Brain microvascular endothelial cell (primary cell): ENCODE results near the gene CBX5.

ENCODE experiments used
- DNase-seq: peaks from one replicate; pipeline ENCODE4 v3.0.0-alpha.2; 2020
- H3K27ac ChIP-seq: fragments of 250-450 bp; sonication (Bioruptor Pico); 2 replicates; pipeline ENCODE4 v1.5.1; 2020; ENCODE audit warnings: mild to moderate bottlenecking, moderate library complexity
- H3K27me3 ChIP-seq: fragments of 250-450 bp; sonication (Bioruptor Pico); replicated peaks from 2 replicates; pipeline ENCODE4 v1.5.1; 2020; ENCODE audit warnings: mild to moderate bottlenecking
- H3K36me3 ChIP-seq: fragments of 250-450 bp; sonication (Bioruptor Pico); replicated peaks from 2 replicates; pipeline ENCODE4 v1.5.1; 2020; ENCODE audit warnings: mild to moderate bottlenecking
- H3K4me3 ChIP-seq: 2 replicates; pipeline ENCODE4 v1.5.1; 2011; ENCODE audit warnings: low read depth, mild to moderate bottlenecking, control low read depth, low read length, moderate library complexity
- CTCF ChIP-seq: IDR thresholded peaks from 2 replicates; pipeline ENCODE4 v1.5.1; 2011; ENCODE audit warnings: low read depth, mild to moderate bottlenecking, moderate library complexity, low read length, control low read depth, inconsistent platforms; ENCODE audit errors: missing control alignments
- in situ Hi-C: cut with HindIII; loops from 2 replicates; pipeline ENCODE4 v1.10.0; 2017; ENCODE audit warnings: low sequenced_read_pairs, low pct_ligation_motif_present

Gene CBX5

GRCh38 chr12:54272214-54272613 is 7.7 kb downstream of the CBX5 start:
- H3K27ac ChIP-seq = no peak overlapping the region
- no peaks in the 10 kb centered on the region for H3K36me3 ChIP-seq
- DNase-seq = no peak
- TF ChIP-seq CTCF = no peak
- no peaks in the 10 kb centered on the region for H3K27me3 ChIP-seq
- in situ Hi-C loops = no loop called here
- H3K4me3 ChIP-seq = no peak overlapping the region

- no peak for TF ChIP-seq CTCF
- in situ Hi-C loops = no loop called here
- no peak overlapping the region for H3K4me3 ChIP-seq
- H3K27ac ChIP-seq = no peak overlapping the region
- H3K36me3 ChIP-seq = no peaks in the 10 kb centered on the region
- H3K27me3 ChIP-seq = no peaks in the 10 kb centered on the region
- DNase-seq = no peak
Observed at GRCh38 chr12:54270345-54270744, 9.6 kb downstream of the CBX5 start.

- no peak for DNase-seq
- in situ Hi-C loops = no loop called here
- no peak overlapping the region for H3K4me3 ChIP-seq
Observed at GRCh38 chr12:54266852-54267251, 13.1 kb downstream of the CBX5 start.

GRCh38 chr12:54265364-54265812 is 14.5 kb downstream of the CBX5 start:
- in situ Hi-C loops = no loop called here

More at GRCh38 chr12:54266852-54267251, 13.1 kb downstream of the CBX5 start:
- Histone ChIP-seq H3K27ac (no peak overlapping the region), H3K27me3 (no peaks in the 10 kb centered on the region), H3K36me3 (no peaks in the 10 kb centered on the region)
- no peak for TF ChIP-seq CTCF

GRCh38 chr12:54262403-54262925 is 17.5 kb downstream of the CBX5 start:
- no peak for TF ChIP-seq CTCF
- peak; percentile 75 for DNase-seq
- in situ Hi-C loops = no loop called here
- H3K4me3 ChIP-seq = no peak overlapping the region
- no peaks in the 10 kb centered on the region for H3K36me3 ChIP-seq
- no peaks in the 10 kb centered on the region for H3K27me3 ChIP-seq
- peak overlapping the region; percentile 28 for H3K27ac ChIP-seq

More at GRCh38 chr12:54265364-54265812, 14.5 kb downstream of the CBX5 start:
- H3K27ac ChIP-seq = no peak overlapping the region
- H3K4me3 ChIP-seq = no peak overlapping the region
- no peak for DNase-seq
- H3K27me3 ChIP-seq = no peaks in the 10 kb centered on the region
- H3K36me3 ChIP-seq = no peaks in the 10 kb centered on the region
- TF ChIP-seq CTCF = no peak

GRCh38 chr12:54261815-54262402 is 18.0 kb downstream of the CBX5 start:
- Histone ChIP-seq H3K27me3 (no peaks in the 10 kb centered on the region), H3K4me3 (no peak overlapping the region), H3K27ac (peak overlapping the region; percentile 28), H3K36me3 (no peaks in the 10 kb centered on the region)
- in situ Hi-C loops = no loop called here
- no peak for TF ChIP-seq CTCF
- DNase-seq = no peak
